ENCODE measurements around the gene SYCP2L.

Gene SYCP2L

DNA sequence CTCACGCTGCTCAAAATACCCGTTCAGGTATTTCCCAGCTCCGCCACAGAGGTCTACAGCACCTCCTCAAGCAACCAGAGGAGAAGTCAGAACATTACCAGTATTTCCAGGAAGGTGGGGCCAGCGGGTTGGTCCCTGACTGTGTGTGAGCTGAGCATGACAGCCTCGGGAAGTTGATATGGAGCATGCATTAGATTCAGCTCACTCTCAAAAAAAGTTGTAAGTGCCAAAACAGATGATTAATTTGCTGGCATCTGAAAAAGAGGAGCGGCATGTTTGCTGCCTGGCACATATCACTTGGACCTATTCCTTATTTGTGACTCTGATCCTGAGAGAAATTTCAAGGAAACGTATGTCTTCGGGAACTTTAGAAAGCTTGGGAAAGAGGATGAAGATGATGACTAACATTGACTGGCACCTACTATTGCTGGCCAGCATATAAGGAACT is 125.0 kb downstream of the SYCP2L start:
- no peak for DNase-seq

DNA sequence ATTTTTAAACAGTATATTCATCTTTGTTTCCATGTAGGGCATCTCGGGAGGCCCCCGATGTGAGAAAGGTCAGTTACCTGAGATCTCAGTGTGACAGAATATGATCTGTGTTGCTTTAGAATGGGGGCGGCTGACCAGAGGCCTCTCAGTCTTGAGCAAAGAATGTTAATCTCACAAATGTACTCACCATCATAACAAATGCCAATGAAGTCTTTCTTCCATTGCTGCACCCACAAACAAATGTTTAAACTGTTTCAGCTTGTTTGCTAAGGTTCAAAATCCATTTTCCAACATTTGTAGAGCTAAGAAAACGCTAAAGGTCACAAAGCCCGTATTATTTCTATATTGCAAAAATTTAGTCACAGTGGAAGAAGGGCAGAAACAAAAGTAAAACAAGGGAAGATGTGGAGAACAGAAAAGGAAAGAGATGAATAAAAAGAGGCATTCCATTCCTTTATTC is 125.5 kb downstream of the SYCP2L start:
- DNase-seq, result no peak

- no peak for DNase-seq
Measured at GRCh38 chr6:11012976-11013720, 126.3 kb downstream of the SYCP2L start.

- DNase-seq, result no peak
Measured at GRCh38 chr6:11013721-11014070, 126.8 kb downstream of the SYCP2L start.

- DNase-seq, result no peak
Measured at GRCh38 chr6:11015102-11015501, 128.2 kb downstream of the SYCP2L start.

GRCh38 chr6:11016452-11016851 is 129.6 kb downstream of the SYCP2L start:
- no peak for DNase-seq

DNA sequence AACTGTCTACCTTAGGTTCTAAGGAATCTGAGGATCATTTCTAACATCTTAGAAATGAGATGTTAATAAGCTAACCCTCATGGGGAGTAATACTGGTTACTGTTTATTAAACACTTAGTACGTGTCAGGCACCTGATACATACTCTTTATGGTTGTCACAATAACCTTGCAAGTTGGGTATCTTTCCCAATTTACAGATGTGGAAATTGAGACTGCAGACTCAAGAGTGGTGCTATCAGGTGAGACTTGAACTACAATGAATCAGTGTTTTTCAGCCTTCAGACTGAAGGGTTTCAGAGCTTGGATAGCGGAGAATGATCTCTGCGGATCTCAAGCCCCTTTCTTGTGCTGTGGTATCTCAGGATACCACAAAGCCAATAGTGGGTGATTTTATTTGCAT is 130.2 kb downstream of the SYCP2L start:
- DNase-seq, result no peak

DNA sequence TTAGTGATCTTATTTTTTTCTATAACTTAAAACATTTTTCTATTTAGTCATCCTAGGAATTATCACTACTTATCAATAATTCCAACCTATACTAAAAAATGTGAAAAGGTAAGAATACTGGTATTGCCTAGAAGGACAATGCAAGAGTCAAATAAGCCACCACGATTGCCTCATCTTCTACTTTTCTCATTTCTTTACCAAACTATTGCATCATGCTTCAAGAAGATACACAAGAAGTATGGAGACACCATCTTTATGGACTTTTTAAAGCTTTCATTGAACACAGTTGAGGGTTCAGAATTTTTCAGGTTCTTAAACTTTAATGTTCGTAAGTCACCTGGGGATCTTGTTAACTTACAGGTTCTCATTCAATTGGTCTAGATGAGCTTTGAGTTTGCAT is 131.4 kb downstream of the SYCP2L start:
- no peak for DNase-seq

- DNase-seq, result no peak
Measured at GRCh38 chr6:11021003-11021402, 134.2 kb downstream of the SYCP2L start.

DNA sequence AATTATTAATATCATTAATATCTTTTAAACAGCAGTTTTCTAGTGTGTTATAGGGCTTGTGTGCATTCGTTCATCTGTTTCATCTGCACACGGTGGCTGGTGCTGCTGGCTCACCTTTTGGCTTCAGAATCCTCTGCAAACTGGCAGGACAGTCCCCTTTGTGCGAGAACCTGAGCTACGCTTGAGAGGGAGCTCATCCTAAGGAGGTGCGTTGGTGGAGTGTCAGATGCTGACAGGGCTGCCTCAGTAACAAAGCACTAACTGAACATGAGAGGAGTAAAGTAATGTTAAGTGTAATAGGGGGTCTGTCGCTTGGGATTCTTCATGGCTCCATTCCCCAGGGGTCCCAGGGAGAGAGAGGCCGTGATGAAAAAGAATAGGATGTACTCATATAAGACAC is 134.9 kb downstream of the SYCP2L start:
- DNase-seq, result no peak

GRCh38 chr6:11023032-11023431 is 136.2 kb downstream of the SYCP2L start:
- no peak for DNase-seq
